HG03097 (cell line): ENCODE measurements around the gene SLC29A1.
"Not testable (repeated sequence)": the region's sequence is repeated elsewhere in the genome, so short reads cannot be mapped to it uniquely, and the experiment has no call there.

ENCODE experiments used
- ATAC-seq: cut with Tn5 transposase; IDR thresholded peaks from one replicate; pipeline ENCODE4 v1.9.1; 2021; ENCODE audit not compliant: unreplicated experiment, low FRiP score

The SLC29A1 gene

DNA sequence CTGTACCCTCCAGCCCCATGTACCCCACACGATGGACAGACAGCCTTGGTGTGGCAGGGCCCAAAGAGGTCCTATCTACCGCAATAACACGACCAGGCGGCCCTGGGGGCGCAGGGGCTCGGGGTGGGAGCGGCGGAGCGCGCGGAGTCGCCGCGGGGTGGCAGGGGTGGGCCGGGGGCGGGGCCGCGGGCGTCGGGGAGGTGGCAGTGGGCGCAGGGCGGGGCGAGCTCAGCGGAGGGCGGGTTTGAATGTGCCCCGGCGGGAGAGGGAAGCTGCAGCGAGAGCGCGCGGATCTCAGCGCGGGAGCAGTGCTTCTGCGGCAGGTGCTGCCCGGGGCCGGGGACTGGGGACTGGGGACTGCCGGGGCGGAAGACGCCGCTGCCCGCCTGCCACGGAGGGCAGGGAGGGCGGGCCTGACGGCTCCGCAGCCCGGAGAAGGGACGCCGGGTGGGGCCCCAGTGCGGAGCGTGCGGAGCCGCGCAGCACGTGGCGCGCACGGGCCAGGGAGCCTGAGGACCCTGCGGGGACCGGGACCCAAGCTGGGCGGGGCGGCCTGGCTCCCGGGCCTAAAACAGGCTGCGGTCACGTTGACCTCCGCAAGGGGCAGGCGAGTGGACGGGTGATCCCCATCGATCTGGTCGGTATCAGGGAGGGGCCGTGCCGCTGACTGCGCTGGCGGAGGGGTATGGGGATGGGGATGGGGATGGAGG lies at the start of gene SLC29A1:
Gene SLC29A1 (plus strand): TSS at position 277 of the 710 bp plus-strand sequence. CDS start 3,719 bp downstream, outside the sequence.
- ATAC-seq, result no peak

- ATAC-seq, result no peak
Measured at GRCh38 chr6:44176130-44176761, 47.1 kb upstream of the SLC29A1 start.

DNA sequence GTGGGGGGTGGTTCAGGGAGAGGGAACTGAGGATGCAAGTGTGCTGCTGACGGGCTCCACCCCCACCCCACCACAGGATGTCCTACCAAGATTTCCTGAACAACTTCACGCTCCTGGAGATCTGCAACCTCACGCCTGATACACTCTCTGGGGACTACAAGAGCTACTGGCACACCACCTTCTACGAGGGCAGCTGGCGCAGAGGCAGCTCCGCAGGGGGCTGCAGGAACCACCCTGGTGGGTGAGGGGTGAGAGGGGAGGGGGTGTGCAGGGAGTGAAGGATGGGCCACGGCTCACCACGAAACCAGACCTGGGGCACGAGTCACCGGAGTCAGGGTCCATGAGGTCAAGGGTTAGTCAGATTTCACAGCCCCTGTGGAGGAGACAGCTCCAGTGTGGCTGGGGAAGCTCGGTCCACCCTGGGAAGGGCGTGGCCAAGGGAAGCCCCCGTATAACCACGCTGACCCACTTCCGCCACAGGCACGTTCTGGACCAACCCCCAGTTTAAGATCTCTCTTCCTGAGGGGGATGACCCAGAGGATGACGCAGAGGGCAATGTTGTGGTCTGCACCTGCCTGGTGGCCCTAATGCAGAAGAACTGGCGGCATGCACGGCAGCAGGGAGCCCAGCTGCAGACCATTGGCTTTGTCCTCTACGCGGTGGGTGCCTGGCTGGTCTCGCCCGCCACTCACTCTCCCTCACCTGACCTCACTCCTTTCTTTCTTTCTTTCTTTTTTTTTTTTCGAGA lies 46.5 kb upstream of the SLC29A1 start:
- peak; percentile 66 for ATAC-seq

DNA sequence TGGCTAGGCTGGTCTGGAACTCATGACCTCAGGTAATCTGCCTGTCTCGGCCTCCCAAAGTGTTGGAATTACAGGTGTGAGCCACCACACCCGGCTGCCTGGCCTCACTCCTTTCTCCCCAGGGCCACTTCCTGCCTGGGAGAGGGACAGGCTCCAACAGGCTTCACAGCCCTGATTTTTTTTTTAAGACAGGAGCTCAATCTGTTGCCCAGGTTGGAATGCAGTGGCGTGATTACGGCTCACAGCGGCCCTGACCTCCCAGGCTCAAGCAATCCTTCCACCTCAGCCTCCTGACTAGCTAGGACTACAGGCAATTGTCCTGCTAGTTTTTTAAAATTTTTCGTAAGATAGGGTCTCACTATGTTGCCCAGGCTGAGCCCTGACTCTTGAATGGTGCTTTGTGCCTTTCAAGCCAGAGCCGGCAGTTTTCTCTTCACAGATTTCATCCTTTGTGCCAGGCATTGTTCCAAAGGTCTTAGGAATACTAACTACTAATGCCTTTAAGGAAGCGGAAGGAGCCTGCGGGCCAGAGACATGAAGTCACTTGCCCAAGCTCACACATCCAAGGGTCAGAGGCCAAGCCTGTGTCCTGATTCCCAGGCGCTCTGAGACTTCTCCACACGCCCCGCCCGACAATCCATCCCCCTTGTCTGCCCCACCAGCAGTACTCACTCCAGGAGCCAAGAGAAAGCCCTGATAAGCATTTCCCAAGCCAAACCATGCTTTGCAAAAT lies 45.5 kb upstream of the SLC29A1 start:
- ATAC-seq, result no peak

DNA sequence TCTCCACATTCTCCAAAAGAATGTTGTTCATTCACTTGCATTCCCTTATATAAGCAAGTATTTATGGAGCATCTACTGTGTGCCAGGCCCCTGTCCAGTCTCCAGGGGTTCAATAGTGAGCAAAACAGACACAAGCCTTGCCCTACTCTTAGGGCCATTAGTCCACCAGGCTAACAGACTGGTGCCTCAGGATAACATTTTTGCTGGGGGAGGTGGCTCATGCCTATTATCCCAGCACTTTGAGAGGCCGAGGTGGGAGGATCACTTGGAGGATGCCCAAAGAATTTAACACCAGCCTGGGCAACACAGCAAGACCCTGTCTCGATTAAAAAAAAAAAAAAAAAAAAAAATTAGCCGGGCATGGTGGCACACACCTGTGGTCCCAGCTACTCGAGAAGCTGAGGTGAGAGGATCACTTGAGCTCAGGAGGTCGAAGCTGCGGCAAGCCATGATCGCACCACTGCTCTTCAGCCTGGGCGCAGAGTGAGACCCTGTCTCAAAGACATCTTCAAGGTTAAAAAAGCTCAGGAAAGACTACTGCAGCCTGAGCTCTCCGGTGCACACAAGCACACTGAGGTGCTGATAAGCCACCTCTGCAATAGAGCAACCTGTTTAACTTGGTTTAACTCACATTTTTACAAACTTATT lies 44.8 kb upstream of the SLC29A1 start:
- ATAC-seq, result no peak

GRCh38 chr6:44179072-44179536 lies 44.3 kb upstream of the SLC29A1 start:
- no peak for ATAC-seq

GRCh38 chr6:44179648-44180047 lies 43.7 kb upstream of the SLC29A1 start:
- ATAC-seq, result no peak

DNA sequence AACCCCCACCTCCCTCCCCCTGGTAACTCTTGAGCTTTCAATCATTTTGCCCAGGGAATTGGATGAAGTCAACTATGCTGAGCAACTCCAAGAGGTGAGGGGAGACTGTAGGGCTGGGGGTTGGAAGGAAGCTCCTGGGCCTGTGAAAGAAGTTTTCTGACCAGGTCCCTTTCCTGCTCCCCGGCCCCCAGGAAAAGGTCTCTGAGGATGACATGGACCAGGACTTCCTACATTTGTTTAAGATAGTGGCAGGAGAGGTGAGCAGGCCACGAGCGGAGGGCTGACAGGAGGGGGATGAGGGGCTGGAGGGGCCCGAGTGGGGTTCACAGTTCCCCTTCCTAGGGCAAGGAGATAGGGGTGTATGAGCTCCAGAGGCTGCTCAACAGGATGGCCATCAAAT lies 43.0 kb upstream of the SLC29A1 start:
- ATAC-seq, result no peak

- ATAC-seq, result no peak
Measured at GRCh38 chr6:44180886-44181285, 42.5 kb upstream of the SLC29A1 start.

GRCh38 chr6:44181784-44182183 lies 41.6 kb upstream of the SLC29A1 start:
- ATAC-seq, result not testable (repeated sequence)

DNA sequence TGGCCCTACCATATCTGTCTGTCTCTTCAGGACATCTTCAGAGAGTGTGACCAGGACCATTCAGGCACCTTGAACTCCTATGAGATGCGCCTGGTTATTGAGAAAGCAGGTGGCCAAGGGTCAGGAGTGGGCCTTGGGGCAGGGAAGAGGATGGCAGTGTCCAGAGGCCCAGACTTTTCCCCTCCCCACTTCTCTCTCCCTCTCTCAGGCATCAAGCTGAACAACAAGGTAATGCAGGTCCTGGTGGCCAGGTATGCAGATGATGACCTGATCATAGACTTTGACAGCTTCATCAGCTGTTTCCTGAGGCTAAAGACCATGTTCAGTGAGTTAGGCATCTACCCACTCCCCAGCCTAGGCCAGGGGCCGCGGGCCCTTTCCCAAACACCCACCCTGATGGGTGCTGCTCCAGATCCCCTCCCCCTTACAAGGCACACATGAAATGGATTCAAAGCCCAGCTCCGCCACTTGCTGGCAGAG lies 40.4 kb upstream of the SLC29A1 start:
- ATAC-seq, result no peak

- ATAC-seq, result no peak
Measured at GRCh38 chr6:44183783-44184182, 39.6 kb upstream of the SLC29A1 start.

DNA sequence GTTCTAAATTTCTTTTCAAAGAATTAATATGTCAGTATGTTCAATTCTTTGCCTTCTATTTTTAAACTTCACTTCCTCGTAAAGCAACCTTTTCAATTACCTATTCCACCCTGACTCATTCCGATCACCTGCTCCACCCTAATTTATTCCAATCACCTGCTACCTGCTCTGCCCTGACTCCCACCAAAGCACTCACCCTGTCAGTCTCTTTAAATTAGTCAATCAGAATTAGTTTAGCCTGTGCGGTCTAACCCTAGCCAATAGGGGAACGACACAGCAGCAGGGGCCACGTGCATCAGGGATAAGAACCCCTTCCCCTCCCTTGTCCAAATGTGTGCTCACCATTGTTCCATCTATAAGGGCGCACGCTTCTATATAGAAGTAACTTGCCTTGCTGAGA lies 38.0 kb upstream of the SLC29A1 start:
- ATAC-seq, result not testable (repeated sequence)

DNA sequence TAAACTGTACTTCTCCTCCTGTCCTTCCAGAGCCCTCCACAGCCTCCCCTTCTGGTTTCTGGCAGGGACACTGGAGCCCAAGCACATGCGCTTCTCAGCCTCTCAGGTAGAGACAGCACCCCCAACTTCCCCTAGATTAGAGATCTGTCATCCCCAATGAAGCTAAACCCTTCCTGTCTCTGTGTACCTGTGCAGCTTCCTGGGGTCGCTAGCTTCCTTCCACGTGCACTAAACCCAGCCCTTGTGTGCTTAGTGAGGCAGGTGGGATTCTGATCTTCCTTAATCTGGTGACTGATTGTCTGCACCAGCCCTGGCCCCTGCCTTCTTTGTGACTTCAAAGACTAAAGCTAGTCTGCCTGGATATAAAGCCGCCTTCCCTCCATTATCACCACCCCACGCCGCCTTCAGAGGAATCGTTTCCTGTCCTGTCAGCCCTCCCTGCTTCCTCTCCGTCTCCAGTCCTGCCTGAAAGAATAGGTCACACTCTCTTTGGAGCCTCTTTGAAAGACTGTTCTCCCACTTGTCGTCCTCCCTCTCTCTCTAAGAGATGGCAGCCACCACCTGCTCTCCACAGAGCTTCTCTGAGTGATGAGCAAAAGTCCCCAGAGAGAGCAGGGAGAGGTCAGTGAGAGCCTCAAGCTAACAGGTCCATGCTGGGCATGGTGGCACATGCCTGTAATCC lies 37.3 kb upstream of the SLC29A1 start:
- ATAC-seq, result no peak

DNA sequence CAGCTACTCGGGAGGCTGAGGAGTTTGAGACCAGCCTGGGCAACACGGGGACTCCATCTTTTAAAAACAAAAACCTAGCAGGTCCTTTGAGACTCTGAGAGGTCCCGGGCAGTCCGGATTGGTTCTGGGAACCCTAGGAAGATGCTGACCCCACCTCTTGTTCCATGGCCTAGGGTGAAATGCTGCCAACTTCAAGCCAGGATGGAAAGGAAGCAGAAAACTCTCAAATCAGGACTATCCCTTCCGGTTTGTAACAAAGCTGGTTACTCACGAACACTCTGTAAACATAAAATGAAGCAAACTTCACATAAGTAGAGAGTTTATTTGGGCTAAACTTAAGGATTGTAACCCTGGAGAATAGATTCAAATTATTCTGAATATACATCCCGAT lies 36.8 kb upstream of the SLC29A1 start:
- no peak for ATAC-seq

DNA sequence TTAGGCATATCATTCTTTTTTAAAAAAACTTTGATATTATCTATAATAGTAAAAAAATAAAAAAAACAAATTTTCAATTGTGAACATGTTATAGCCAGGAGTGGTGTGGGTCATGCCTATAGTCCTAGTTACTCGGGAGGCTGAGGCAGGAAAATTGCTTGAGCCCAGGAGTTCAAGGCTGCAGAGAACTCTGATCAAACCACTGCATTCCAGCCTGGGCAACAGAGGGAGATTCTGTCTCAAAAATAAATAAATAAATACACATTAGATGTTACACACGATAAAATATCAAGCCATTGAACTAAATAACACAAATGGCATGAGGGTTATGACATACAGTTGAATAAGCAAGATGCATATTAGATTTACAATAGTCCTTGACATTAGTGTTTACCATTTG lies 34.6 kb upstream of the SLC29A1 start:
- no peak for ATAC-seq

DNA sequence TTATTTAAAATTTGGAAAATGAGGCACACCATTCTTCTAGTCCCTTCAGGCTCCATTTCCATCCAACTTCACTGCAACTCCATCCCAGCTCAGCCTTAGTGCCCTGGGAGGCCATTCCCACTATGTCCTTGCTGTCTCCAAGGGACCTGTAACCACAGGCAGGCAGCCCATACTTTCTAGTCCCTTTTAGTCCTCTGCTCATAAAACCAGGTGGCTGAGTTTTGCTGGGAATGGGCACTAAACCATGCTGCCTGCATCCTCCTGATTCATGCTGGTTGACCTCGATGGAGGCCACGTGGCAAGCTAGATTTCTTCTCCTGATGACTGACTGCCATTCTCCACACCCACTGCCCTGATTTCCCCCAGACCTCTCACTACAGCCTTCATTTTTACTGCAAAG lies 34.1 kb upstream of the SLC29A1 start:
- no peak for ATAC-seq

- no peak for ATAC-seq
Measured at GRCh38 chr6:44190715-44191114, 32.7 kb upstream of the SLC29A1 start.

DNA sequence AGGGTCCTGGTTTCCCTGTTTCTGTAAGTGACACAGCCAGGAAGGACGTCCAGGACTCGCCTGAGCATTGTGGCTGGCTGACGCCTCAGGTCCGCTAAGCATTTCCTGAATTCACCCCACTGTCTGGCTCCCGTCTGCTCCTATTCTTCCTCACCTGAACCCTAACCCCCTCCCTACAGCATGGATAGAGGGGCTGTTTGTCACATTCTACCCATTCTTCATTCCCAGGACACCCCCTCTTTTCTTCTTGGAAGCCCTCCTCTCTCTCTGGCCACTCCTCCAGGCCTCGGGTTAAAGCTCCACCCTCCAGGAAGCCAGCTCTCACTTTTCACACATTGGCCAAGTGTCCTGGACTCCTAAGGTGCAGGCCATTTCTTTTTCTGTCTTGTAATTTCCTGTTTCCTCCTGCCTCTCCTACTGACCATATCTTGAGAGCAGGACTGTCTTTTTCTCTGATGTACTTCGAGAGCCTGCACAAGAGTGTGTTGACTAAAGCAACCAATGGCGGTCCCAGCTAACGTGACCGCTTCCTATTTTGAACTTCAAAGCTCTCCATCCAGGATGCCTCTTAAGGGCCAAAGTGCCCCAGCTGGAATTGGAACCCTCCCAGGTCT lies 30.9 kb upstream of the SLC29A1 start:
- ATAC-seq, result no peak
